GM21528 (cell line): ENCODE results near the gene SLC16A11.
"Not testable (repeated sequence)": the region's sequence is repeated elsewhere in the genome, so short reads cannot be mapped to it uniquely, and the experiment has no call there.

Experiments
- ATAC-seq: cut with Tn5 transposase; IDR thresholded peaks from one replicate; pipeline ENCODE4 v1.9.1; 2021; ENCODE audit warnings: mild to moderate bottlenecking, moderate library complexity; ENCODE audit not compliant: unreplicated experiment, low FRiP score

The SLC16A11 gene, protein sequence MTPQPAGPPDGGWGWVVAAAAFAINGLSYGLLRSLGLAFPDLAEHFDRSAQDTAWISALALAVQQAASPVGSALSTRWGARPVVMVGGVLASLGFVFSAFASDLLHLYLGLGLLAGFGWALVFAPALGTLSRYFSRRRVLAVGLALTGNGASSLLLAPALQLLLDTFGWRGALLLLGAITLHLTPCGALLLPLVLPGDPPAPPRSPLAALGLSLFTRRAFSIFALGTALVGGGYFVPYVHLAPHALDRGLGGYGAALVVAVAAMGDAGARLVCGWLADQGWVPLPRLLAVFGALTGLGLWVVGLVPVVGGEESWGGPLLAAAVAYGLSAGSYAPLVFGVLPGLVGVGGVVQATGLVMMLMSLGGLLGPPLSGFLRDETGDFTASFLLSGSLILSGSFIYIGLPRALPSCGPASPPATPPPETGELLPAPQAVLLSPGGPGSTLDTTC

DNA sequence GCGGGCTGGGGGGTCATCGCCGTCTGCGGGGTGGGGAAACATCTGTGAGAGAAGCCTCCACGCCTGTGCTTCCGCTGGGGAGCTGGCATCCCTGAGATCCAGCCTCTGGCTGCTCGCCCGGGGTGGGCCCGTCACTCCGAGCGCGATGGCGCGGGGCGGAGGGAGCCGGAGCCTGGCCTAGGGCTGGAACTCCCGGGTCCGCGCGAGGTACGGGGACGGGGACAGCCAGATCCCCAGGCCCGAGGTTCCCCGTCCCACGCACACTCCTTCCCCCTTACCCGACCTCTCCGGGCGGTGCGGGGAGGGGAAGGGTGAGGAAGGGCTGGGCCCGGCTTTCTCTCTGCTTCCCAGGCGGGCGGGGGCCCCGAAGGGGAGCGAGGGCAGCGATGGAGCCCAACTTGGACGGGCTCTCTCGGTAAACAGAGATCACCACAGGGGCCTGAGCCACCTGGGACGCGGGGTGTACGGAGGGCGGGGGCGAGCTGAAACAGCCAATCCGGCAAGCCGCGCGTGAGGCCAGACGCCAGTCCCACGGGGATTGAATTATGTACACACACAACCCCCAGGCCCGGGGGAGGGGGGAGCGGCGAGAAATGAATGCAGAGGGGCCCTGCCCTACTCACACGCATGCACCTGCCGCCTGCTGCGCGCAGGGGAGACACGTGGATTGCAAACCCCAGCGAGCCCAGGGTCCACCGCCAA, at the start of gene SLC16A11:
Gene SLC16A11 (minus strand): TSS at position 596 of the 702 bp plus-strand sequence. CDS start 579 bp downstream, at position 17.
- ATAC-seq, result no peak

DNA sequence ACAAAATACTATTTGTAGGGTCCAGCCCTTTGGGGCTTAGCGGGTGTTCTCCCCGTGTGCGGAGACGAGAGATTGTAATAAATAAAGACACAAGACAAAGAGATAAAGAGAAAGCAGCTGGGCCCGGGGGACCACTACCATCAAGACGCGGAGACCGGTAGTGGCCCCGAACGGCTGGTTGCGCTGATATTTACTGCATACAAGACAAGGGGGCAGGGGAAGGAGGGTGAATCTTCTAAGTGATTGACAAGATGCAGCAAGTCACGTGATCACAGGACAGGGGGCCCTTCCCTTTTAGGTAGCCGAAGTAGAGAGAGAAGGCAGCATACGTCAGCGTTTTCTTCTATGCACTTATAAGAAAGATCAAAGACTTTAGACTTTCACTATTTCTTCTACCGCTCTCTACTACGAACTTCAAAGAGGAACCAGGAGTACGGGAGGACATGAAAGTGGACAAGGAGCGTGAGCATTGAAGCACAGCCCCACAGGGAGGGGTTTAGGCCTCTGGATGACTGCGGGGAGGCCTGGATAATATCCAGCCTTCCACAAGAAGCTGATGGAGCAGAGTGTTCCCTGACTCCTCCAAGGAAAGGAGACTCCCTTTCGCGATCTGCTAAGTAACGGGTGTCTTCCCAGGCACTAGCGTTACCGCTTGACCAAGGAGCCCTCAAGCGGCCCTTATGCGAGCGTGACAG, 47.6 kb upstream of the SLC16A11 start:
- ATAC-seq, result not testable (repeated sequence)

DNA sequence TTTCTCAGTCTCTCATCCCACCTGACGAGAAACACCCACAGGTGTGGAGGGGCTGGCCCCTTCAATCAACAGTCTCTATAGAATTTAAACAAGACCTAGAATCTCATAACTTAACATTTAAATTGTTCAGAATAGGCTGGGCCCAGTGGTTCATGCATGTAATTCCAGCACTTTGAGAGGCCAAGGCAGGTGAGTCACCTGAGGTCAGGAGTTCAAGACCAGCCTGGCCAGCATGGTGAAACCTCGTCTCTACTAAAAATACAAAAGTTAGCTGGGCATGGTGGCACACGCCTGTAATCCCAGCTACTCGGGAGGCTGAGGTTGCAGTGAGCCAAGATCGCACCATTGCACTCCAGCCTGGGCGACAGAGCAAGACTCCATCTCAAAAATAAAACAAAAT, 45.7 kb upstream of the SLC16A11 start:
- ATAC-seq, result not testable (repeated sequence)

DNA sequence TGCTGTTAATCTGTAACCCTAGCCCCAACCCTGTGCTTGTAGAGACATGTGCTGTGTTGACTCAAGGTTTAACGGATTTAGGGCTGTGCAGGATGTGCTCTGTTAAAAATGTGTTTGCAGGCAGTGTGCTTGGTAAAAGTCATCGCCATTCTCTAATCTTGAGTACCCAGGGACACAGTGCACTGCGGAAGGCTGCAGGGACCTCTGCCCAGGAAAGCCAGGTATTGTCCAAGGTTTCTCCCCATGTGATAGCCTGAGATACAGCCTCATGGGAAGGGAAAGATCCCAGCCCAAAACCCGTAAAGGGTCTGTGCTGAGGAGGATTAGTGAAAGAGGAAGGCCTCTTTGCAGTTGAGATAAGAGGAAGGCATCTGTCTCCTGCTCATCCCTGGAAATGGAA, 44.5 kb upstream of the SLC16A11 start:
- not testable (repeated sequence) for ATAC-seq

DNA sequence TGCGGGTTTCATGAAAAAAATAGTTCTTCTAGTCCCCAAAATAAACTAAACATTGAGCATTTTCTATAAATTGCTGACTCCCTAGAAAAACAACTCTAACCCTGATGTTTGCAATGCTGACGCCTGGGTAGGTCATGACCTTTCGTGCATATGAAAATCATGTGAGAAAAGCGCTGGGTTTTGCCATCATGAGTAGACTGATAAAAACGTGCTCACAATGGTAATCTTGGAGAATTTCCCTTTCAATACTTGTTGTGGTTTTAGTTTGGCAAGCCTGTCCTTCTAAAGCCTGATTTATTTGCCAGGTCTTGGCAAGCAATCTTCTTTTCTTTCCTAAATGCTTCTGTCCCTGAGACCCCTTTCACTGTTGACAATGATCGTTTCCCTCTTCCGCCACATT, 40.2 kb upstream of the SLC16A11 start:
- ATAC-seq, result no peak

DNA sequence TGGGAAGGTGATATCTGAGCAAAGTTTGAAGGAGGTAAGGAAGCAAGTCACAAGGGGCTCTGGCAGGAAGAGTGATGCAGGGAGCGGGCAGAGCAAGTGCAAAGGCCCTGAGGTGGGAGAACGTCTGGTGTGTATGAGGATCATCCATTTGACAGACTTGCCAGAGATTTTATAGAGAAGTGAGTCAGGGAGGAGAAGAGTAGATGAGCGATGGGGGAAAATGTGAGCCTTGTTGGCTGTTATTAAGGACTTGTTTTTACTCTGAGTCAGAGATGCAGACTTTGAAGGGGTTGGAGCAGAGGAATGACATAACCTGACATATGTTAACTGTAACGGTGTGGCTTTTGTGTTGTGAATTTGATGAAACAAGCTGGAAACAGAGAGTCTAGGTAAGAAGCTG, 39.7 kb upstream of the SLC16A11 start:
- no peak for ATAC-seq

DNA sequence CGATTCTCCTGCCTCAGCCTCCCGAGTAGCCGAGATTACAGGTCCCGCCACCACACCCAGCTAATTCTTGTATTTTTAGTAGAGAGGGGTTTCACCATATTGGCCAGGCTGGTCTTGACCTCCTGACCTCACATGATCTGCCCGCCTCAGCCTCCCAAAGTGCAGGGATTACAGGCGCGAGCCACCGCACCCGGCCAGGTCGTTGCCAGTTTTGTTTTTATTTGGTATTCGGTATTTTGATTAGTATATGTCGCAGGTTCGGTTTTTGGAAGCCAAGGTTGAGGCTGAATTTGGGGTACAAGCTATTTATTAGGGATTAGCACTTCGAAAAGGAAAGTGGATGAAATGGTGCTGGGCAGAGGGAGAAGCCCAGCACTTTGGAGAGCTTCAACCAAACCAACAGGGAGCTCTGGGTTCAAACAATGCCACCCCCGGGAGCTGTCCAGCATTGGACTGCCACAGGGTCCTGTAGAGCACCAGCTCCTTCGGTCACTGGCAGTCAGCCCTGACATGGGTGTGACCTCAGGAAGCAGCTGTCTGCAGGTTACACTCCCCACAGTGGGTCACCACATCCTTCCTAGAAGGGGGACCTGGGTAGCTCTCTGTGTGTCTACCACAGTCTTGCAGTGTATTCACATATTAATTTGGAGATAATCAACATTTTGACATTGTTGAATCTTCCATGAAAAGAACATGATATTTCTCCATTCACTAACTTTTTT, 37.6 kb upstream of the SLC16A11 start:
- no peak for ATAC-seq

DNA sequence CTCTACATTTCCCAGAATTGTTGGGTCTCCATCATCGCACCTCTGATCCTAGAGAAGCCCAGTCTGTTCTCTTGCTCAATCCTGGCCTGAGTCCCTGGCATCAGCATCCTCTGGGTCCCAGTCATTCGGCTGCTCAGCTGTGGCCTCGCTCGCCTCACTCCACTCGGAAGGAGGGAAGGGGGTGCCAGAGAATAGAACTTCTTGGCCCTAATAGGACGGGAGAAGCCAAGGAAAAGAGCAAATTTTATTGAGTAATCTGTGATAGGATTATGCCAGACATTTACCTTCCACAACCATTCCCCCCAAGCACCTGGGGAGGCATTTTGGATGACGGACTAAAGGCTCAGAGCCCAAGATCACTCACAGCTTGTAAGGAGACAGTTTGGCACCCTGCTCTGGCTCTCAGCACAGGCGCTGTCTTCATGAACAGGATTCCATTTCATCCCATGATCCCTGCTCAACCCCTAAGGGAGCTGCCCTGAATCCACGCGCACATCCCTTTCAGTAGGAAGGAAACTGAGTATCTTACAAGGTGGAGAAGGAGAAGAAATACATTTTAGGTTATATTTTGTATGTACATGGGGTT, 36.7 kb upstream of the SLC16A11 start:
- no peak for ATAC-seq

DNA sequence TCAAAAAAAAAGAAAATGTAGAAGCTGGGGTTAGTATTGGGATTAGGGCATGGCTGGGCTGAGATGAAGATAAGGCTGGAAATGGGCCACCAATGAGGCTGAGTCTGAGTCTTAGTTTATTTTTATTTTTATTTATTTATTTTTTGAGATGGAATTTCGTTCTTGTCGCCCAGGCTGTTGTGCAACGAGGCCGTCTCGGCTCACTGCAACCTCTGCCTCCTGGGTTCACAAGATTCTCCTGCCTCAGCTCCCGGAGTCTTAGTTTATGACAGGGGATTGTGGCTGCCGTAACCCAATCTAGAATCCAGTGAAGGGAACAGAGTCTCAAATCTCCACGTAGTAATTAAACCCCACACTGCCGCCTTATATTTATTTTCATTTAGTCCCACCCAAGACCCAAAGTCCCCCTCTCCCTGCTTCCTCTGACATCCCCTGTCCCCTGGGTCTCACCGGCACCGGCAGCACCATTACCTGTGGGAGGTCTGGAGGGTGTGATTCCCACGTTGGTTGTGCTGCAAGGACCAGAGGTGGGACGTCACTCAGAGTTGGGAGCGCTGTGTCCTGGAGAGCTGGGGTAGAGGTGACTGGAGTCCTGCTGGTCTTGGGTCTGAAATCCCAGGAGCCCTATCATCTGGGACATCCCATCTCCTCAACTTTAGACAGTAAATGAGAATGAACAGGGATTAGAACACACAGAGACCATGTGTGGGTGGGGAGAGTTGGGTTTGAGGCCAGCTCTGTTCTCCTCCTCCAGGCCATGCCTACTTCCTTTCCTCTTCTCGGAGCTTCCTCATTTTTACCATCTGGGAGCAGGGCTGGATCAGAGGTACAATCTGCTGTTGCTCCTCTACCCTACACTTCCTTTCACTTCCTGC, 35.9 kb upstream of the SLC16A11 start, which contains the start of gene CLEC10A:
Gene CLEC10A (minus strand): TSS at position 671 of the 875 bp plus-strand sequence. CDS start 1,439 bp downstream, outside the sequence.
- no peak for ATAC-seq

DNA sequence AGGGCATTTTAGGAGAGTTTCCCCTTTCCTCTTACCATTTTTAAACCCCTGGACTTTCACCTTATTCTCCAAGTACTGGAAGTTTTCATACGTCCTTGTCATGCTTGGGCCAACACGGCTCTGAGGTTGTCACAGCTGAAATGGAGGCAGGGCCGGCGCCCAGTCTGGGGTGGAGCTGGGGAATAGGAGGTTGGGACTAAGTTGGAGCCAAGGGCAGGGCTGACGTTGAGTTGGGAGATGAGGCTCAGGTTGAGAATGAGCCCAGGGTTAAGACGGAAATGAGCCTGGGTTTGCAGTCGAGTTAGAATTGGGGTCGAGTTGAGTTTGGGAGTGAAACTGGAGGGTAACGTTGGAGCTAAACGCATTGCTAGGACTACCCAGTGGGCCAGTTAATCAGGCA, 34.8 kb upstream of the SLC16A11 start:
- no peak for ATAC-seq

DNA sequence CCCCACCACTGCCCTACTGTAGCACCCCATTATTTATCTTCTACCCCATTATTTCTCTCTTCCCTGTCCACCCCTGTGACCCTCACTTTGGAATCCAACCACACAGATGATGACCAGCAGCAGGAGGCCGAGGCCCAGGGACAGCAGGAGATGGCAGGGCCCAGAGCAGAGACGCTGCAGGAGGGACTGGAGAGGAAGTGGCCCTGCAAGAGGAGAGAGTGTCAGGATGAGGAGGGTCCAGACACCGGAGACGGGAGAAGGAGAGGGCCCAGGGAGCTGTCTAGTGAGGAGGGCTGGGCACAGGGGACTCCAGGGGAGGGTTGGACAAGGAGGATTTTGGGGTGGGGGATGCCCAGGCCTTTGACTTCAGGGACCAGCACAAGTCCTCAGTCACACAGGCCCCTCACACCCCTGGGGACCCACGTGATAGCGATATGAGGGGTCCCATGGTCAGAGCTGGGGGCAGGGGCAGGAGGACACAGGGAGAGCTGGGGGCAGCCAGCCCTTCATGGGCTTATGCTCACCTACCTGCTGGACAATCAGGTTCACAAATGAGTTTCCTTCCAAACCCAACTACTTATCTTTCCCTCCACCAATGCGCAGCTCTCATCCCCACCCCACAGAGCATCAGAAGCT, 34.1 kb upstream of the SLC16A11 start:
- no peak for ATAC-seq

DNA sequence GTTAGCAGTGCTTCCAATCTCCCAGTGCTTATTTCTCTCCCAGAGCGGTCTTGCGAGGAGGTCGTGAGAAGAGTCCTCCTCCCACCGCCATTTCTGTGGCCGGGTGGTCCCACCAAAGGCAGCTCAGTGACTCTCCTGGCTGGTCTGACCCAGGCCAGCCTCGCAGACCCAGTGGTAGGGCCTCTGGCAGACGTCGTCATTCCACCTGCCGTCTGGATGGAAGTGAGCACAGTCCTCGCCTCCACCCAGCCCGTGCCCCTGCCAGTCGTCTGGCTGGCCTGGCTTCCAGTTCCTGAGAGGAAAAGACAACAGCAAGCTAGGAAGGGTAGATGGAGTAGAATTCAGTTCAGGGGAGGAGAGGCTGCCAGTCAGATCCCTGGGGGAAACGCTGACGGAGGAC, 31.0 kb upstream of the SLC16A11 start:
- ATAC-seq, result no peak

DNA sequence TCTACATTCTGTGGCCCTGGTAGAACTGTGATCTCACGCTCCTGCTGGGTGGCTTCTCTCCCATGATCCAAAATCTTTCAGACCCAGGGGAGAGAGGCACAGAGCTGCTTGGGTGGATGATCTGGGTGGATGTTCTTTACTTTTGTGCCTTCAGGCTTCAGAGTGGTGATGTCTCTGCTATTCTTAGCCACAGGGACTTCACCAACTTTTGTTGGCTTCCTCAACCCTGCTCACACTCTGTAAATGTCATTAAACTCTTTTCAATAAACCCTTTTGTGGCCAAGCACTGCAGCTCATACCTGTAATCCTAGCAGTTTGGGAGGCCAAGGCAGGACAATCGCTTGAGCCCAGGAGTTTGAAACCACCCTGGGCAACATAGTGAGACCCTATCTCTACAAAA, 28.5 kb upstream of the SLC16A11 start:
- ATAC-seq, result no peak

DNA sequence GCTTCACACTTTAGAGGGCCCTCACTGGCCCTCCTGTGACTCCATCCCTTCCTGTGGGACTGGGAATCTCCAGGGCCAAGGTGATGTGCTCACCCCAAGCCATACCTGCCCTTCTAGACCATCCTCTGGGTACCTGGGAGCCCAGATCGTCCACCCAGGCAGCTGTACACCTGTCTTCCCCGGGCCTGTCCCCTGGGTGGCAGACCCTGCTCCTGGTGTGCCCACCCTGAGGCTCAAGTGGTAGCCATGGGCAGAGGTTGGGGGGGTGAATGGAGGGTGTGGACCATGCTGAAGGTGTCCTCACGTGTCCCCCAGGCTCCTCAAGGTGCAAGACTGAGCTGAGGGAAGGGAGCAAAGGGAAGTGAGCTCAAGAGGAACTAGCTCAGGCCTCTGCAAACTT, 26.8 kb upstream of the SLC16A11 start:
- no peak for ATAC-seq

DNA sequence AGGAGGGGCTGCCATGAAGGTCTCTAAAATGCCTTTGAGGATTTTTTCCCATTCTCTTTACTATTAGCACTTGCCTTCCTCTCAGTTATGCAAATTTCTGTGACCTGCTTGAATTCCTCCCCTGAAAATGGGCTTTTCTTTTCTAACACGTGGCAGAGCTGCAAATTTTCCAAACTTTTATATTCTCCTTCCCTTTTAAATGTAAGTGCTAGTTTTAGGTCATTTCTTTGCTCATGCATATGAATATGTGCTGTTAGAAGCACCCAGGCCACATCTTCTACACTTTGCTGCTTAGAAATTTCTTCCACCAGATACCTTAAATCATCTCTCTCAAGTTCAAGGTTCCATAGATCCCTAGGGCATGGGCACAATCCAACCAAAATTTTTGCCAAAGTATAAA, 24.4 kb upstream of the SLC16A11 start:
- ATAC-seq, result no peak

DNA sequence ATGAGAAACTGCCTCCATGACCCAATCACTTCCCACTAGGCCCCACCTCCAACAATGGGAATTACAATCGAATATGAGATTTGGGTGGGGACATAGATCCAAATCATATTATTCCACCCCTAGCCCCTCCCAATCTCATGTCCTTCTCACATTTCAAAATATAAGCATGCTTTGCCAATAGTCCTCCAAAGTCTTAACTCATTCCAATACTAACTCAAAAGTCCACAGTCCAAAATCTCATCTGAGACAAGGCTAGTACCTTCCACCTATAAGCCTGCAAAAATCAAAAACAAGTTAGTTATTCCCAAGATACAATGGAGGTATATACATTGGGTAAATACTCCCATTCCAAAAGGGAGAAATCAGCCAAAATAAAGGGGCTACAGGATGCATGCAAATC, 23.3 kb upstream of the SLC16A11 start:
- no peak for ATAC-seq

DNA sequence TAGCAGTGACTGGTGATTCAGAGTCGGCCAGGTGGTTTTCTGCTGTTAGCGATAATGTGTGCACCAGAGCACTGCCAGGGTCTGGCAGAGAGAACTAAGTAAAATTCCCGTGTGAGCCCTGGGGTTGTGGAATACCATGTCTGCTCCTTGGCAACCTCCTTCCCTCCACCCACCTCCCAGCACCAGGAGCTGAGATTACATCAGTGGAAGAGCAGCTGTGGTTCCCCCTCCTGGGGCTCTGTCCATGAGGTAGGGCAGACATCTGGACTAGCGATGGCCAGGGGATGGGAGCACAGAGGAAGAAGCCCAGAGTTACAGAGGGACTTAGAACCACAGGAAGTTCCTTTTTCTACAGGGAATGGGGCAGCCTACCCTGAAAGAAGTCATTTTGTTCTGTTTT, 20.4 kb upstream of the SLC16A11 start:
- ATAC-seq, result no peak

DNA sequence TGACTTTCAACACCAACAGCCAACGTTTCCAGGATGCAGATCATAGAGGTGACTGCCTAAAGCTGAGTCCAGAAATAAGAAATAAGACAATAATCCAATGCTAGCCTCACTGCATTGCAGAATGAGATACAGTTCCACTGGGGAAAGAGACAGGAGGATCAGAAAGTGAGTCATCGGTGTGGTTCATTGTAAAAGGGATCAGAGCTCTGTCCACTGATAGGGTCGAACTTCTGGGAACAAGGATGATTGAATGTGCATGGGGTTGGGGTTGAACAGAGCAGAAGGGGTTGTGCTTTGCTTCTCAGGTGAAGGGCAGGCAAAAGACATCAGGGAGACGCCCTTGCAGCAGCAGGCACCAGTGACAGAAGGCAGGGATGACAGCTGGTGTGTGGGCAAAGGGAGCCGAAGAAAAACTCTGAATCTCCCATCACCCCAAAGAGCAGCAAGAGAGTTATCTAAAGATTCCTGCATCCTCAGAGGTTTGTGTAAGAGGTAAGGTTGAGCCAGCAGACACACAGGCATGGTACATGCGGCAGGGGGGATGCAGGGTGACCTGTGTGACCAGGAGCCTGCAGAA, 19.7 kb upstream of the SLC16A11 start:
- no peak for ATAC-seq
